ENCODE results near the gene ST8SIA4.

Gene ST8SIA4

GRCh38 chr5:100840370-100840769 is 62.7 kb downstream of the ST8SIA4 start:
- H3K27ac ChIP-seq = peak overlapping the region in 4 of 21 experiments; percentile 6 to 69 (median 17)
- H3K4me3 ChIP-seq = no peak overlapping the region

- H3K4me3 ChIP-seq = no peak overlapping the region
- peak overlapping the region in 1 of 21 experiments; percentile 10 for H3K27ac ChIP-seq
Observed at GRCh38 chr5:100838048-100838473, 65.0 kb downstream of the ST8SIA4 start.

DNA sequence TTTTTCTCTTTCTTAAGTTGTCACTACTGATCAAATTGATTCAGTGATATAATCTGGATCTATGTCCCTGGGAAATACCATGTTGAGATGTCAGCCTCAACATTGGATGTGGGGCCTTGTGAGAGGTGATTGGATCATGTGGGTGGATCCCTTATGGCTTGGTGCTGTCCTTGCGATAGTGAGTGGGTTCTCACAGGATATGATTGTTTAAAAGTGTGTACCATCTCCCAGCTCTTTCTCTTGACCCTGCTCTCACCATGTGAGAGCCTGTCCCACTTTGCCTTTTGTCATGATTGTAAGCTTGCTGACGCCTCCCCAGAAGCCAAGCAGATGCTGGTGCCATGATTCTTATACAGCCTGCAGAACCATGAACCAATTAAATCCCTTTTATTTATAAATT is 68.6 kb downstream of the ST8SIA4 start:
- Histone ChIP-seq H3K27ac (no peak overlapping the region), H3K4me3 (no peak overlapping the region)

DNA sequence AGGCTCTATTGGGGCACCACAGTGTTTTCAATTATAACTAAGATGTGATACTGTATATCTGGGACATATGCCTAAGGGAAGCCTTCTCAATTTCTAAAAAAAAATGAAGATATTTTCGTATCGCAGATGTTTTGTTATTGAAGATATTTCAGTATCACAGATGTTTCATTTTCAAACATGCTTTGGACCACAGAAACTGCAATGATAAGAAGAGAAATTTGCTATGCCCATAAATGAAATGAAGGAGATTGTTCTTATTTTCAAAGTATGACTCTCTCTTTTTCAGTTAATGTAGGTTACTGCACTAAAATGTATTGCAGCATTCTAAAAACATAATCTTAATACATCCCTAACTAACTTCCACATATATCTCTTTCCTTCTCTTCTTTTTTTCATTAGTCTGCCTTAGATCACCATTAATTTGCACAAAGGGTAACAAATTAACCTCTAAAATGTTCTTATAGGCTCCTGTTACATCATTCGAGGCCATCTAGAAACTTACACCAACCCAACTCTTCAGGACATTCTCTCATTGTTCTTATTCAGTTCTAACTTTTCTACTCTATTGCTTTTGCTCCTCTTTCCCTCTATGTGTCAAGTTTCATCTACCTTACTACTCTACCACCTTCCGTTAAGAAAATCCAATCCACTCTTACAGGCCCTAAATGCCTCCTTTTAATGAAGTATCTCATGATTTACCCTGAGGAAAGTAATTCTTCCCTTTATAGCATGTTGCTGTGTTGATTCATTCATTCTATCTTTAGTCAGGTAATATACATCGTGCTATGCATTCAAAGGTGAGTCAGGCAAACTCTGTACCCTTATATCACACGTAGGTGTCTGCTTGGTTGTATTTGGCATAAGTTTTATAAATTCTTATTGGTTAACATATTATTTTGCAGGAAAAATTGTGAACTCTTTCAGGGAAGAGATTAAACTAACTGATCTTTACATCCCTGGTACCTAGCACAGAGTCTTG is 70.5 kb downstream of the ST8SIA4 start:
- no peak overlapping the region for H3K4me3 ChIP-seq

DNA sequence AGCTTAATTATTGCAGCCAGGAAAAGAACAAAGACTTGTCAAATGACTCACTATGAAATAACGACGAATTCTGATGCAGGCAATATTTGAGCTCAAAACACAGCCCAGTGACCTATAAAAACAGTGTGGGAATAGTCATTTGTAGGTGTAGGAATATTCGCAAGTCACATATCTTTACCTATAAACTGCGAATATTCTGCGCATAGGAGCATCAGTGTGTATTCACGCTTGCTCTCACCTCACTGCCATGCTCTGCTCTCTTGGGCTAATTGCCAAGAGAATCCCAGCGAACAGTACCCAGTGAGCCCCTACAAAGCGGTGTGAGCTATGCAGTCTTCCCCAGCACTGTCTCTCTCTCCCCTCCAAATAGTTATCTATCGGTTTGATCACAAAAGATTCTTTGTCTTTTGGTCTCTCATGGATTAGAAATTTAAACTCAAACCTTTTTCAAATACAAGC is 74.2 kb downstream of the ST8SIA4 start:
- peak overlapping the region in 4 of 21 experiments; percentile 16 to 80 (median 40) for H3K27ac ChIP-seq
- no peak overlapping the region for H3K4me3 ChIP-seq

More for the DNA sequence above, 70.5 kb downstream of the ST8SIA4 start:
- H3K27ac ChIP-seq = no peak overlapping the region

DNA sequence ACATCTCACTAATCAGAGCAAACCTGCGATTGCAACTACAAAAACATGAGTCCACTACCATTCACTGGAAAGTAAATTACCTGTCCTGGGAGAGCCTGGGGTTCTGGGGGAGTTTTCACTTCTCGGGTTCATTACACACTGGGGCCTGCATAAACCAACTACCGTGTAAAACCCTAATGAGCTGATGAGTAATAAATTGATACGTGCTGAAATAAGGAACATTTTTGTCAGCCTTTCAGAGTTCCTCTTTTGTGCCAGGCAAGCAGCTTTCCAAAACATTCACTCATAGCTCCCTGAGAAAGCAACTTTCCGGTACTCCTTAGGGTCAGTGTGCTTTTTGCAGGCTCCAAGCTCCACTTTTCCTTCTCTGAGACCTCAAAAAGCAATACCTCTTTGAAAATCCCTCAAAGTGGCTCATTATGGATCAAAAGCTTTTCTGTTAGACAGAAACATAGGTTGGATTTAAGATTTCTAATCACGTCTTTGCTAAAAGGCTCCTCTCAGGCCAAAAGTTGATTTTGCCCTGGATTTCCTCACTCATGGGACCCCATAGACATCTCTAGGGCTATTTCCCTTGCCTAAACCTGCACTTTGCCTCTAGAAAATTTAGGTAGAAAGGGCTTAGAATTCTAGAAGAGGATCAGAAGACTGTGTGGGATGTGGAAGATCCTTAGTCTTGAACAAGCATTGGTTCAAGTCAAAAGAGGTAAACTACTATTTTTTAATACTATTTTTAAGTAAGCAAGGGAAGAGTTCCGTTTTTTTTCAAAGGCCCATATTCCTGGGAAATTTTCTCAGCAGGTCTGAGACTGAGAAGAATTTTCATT is 74.8 kb downstream of the ST8SIA4 start:
- H3K4me3 ChIP-seq = no peak overlapping the region
- peak overlapping the region in 14 of 21 experiments; percentile 4 to 80 (median 34) for H3K27ac ChIP-seq

- Histone ChIP-seq H3K27ac (peak overlapping the region in 6 of 21 experiments; percentile 5 to 58 (median 30)), H3K4me3 (no peak overlapping the region)
Observed at GRCh38 chr5:100827481-100827889, 75.6 kb downstream of the ST8SIA4 start.

GRCh38 chr5:100826133-100826532 is 76.9 kb downstream of the ST8SIA4 start:
- H3K27ac ChIP-seq = no peak overlapping the region

GRCh38 chr5:100824635-100825034 is 78.4 kb downstream of the ST8SIA4 start:
- Histone ChIP-seq H3K4me3 (no peak overlapping the region), H3K27ac (peak overlapping the region in 1 of 21 experiments; percentile 1)

More at GRCh38 chr5:100826133-100826532, 76.9 kb downstream of the ST8SIA4 start:
- no peak overlapping the region for H3K4me3 ChIP-seq

- Histone ChIP-seq H3K4me3 (no peak overlapping the region), H3K27ac (no peak overlapping the region)
Observed at GRCh38 chr5:100823812-100824211, 79.3 kb downstream of the ST8SIA4 start.

DNA sequence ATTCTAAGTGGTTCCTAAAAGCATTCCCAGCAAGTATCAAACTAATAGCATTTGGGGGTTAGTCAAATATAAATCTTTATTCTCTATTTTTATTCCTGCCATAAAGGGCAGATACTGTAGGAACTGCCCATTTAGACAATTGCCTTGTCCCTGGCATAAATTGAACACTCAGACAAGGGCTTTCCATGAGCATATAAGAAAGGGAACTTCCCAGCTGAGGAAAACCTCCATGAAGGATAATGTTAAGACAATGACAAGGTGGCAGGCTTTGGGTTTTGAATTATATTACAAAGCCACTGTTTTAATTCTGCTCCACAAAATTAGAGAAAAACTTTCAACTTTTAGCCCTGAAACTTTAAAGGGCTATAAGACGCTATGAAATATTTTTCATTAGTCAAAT is 81.3 kb downstream of the ST8SIA4 start:
- H3K4me3 ChIP-seq = no peak overlapping the region

GRCh38 chr5:100818340-100818739 is 84.7 kb downstream of the ST8SIA4 start:
- H3K4me3 ChIP-seq = no peak overlapping the region

More for the DNA sequence above, 81.3 kb downstream of the ST8SIA4 start:
- H3K27ac ChIP-seq = no peak overlapping the region

GRCh38 chr5:100803397-100803796 is 99.7 kb downstream of the ST8SIA4 start:
- Histone ChIP-seq H3K27ac (no peak overlapping the region), H3K4me3 (no peak overlapping the region)

More at GRCh38 chr5:100818340-100818739, 84.7 kb downstream of the ST8SIA4 start:
- H3K27ac ChIP-seq = no peak overlapping the region

DNA sequence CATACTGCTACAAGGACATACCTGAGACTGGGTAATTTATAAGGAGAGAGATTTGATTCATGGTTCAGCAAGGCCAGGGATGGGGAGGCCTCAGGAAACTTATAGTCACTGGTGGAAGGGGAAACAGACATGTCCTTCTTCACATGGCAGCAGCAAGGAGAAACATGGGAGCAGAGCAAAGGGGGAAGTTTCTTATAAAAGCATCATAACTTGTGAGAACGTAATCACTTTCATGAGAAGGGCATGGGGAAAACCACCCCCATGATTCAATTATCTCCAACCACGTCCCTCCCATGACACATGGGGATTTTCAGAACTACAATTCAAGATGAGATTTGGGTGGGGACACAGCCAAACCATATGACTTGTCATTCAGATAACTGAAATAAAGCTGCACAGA is 100.9 kb downstream of the ST8SIA4 start:
- no peak overlapping the region for H3K27ac ChIP-seq
- no peak overlapping the region for H3K4me3 ChIP-seq

GRCh38 chr5:100800562-100800961 is 102.5 kb downstream of the ST8SIA4 start:
- Histone ChIP-seq H3K4me3 (no peak overlapping the region), H3K27ac (no peak overlapping the region)

GRCh38 chr5:100799166-100799565 is 103.9 kb downstream of the ST8SIA4 start:
- Histone ChIP-seq H3K4me3 (no peak overlapping the region), H3K27ac (no peak overlapping the region)

GRCh38 chr5:100797861-100798260 is 105.2 kb downstream of the ST8SIA4 start:
- H3K27ac ChIP-seq = no peak overlapping the region
- H3K4me3 ChIP-seq = no peak overlapping the region

- Histone ChIP-seq H3K27ac (no peak overlapping the region), H3K4me3 (no peak overlapping the region)
Observed at GRCh38 chr5:100796851-100797250, 106.2 kb downstream of the ST8SIA4 start.

GRCh38 chr5:100794844-100795243 is 108.2 kb downstream of the ST8SIA4 start:
- no peak overlapping the region for H3K27ac ChIP-seq
- no peak overlapping the region for H3K4me3 ChIP-seq

DNA sequence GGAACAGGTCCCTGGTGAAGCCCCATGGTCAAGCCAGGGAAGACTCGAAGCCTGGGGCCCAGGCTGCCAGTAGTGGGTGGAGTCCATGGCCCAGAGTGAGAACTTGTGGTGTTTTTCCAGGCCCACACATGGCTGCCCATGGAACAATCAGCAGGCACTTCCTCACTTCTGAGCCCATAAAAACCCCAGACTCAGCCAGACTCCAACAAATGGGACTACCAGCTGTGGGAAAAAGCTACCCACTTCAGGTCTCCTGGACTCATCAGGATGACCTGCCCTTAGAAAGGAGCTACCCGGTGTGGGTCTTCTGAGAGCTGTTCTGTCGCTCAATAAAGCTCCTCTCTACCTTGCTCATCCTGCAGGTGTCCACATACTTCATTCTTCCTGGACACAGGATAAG is 108.9 kb downstream of the ST8SIA4 start:
- Histone ChIP-seq H3K4me3 (no peak overlapping the region), H3K27ac (no peak overlapping the region)

Data from skin epidermis (tissue), 12 donors.